Stimulated activated CD4-positive, alpha-beta T cell treated with anti-CD3 and anti-CD28 coated beads, Interleukin-1b, Interleukin-23, amount 100 ng/mL, for 24 hours (primary cell): ENCODE data around the gene PRRT1.

Experiments used
- DNase-seq, 4 experiments: peaks; one replicate each; pipeline ENCODE4 v3.0.0-alpha.2; 2020; ENCODE audit warnings: low read depth in 4 of 4, low spot score in 1 of 4

The PRRT1 gene

GRCh38 chr6:32175711-32176475, 24.2 kb upstream of the PRRT1 start, which contains the start of gene AGPAT1:
Gene AGPAT1, minus strand, starts transcription at chr6:32176084. Its CDS starts 4,588 bp downstream, at chr6:32171496.
- peak; percentile 88 to 97 (median 94) for DNase-seq

GRCh38 chr6:32175322-32175710, 23.6 kb upstream of the PRRT1 start:
- no peak for DNase-seq

GRCh38 chr6:32174416-32174815, 22.7 kb upstream of the PRRT1 start:
- no peak for DNase-seq

- no peak for DNase-seq
Observed at GRCh38 chr6:32173051-32173727, 21.4 kb upstream of the PRRT1 start.

GRCh38 chr6:32171234-32171633, 19.5 kb upstream of the PRRT1 start:
- no peak for DNase-seq

GRCh38 chr6:32170294-32170693, 18.6 kb upstream of the PRRT1 start:
- DNase-seq: no peak

GRCh38 chr6:32168807-32169591, 17.3 kb upstream of the PRRT1 start:
- no peak for DNase-seq

GRCh38 chr6:32168350-32168749, 16.6 kb upstream of the PRRT1 start:
- no peak for DNase-seq

- DNase-seq: no peak
Observed at GRCh38 chr6:32167761-32168262, 16.1 kb upstream of the PRRT1 start.

GRCh38 chr6:32167154-32167760, 15.5 kb upstream of the PRRT1 start:
- no peak for DNase-seq

- DNase-seq: no peak
Observed at GRCh38 chr6:32166411-32167061, 14.8 kb upstream of the PRRT1 start.

GRCh38 chr6:32164295-32164694, 12.6 kb upstream of the PRRT1 start, which contains the start of gene EGFL8:
Gene EGFL8, plus strand, starts transcription at chr6:32164595. Its CDS starts 1,571 bp downstream, at chr6:32166166.
- no peak for DNase-seq

GRCh38 chr6:32163559-32164258, 12.0 kb upstream of the PRRT1 start:
- no peak for DNase-seq

GRCh38 chr6:32158052-32158451, 6.3 kb upstream of the PRRT1 start:
- no peak for DNase-seq

GRCh38 chr6:32156891-32157290, 5.2 kb upstream of the PRRT1 start:
- no peak for DNase-seq

- DNase-seq: peak in 2 of 4 experiments; percentile 40 to 47
Observed at GRCh38 chr6:32154514-32155161, 2.9 kb upstream of the PRRT1 start.

GRCh38 chr6:32153564-32154513, 2.1 kb upstream of the PRRT1 start, which contains the start of gene PPT2:
Gene PPT2, plus strand, starts transcription at chr6:32154141. Its CDS starts 454 bp downstream, at chr6:32154595.
- DNase-seq: peak; percentile 48 to 75 (median 59)
